Measurements from ENCODE around the gene FNBP1. TPM values are rescaled to one million over a fixed set of nuclear protein-coding genes. Genes with fewer than 3 reads are reported as not detected.

Gene FNBP1
- total and polyA plus RNA-seq, 2 of the 8 experiments (the other 6 are each of a cell fraction or from before 2014, with no cell fraction given) = 7.2 to 40.9 TPM

DNA sequence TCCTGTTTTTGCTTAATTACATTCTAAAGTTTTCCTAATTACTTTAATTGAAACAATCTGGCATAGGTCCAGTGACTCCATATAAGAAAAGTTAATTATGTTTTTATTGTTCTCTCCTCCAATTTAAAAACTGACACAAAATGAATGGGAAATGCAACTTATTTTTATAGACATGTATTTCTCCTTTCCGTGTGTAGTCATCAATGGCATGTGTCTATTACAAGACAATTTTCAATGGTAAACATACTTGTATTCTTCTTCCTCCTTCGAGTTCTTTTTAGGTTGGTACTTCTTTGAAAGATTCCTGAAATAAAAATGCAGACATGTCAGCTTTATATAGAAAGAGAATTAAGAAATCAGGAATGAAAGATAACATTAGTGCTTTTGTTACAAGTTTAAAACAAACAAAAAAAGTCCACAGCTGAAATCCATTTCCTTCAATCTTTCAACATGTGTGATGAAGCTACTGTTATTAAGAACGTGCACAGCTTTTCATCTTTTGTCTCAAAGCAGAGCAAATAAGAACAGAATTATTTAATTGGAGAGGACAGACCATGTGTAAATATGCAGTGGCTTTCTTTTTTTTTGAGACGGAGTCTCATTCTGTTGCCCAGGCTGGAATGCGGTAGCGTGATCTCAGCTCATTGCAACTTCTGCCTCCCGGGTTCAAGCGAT lies 63.8 kb downstream of the FNBP1 start:
- Histone ChIP-seq H3K36me3 (ENCODE audit: control insufficient read depth in 2 of 4, insufficient read depth in 4 of 4, low read length in 3 of 4) (0 out of 8 replicates have a peak, but pooled peaks cover 0 to 2% (median 0%) of the 10 kb centered on the region in 4 experiments), H3K9me3 (ENCODE audit: insufficient read depth in 2 of 2, low read depth in 1 of 2, low read length in 1 of 2) (no peaks in the 10 kb centered on the region), H3K79me1 (ENCODE audit: low read depth, low read length) (no peaks in the 10 kb centered on the region), H3K23ac (ENCODE audit: insufficient read length) (no peak overlapping the region), H2BK12ac (ENCODE audit: low read depth, low read length) (no peak overlapping the region), H4K91ac (replicated peaks; ENCODE audit: insufficient read length, low read length) (no peak overlapping the region), H3K18ac (ENCODE audit: extremely low read depth, low read length) (no peak overlapping the region), H4K5ac (ENCODE audit: insufficient read length, low read depth, low read length) (no peak overlapping the region), H4K20me1 (replicated peaks in 1 of 2; ENCODE audit: control insufficient read depth in 1 of 2, insufficient read depth in 2 of 2, low read length in 2 of 2) (no peaks in the 10 kb centered on the region), H3K4me2 (ENCODE audit: insufficient read depth in 1 of 2, low read depth in 2 of 2, low read length in 2 of 2) (no peak overlapping the region), H3K4me1 (replicated peaks in 1 of 4; ENCODE audit: control insufficient read depth in 3 of 4, insufficient read depth in 4 of 4, low read length in 3 of 4) (no peaks in the 10 kb centered on the region), H3K79me2 (ENCODE audit: control insufficient read depth in 1 of 2, insufficient read depth in 2 of 2, low read length in 2 of 2) (no peaks in the 10 kb centered on the region), H3K27me3 (replicated peaks in 1 of 4; ENCODE audit: control insufficient read depth in 3 of 4, extremely low read depth in 1 of 4, insufficient read depth in 3 of 4, low read length in 3 of 4) (no peaks in the 10 kb centered on the region), H2BK5ac (ENCODE audit: low read depth, low read length) (no peak overlapping the region), H3K56ac (replicated peaks; ENCODE audit: insufficient read length, low read depth, low read length) (no peak overlapping the region), H2BK20ac (ENCODE audit: low read length) (no peak overlapping the region), H3K23me2 (ENCODE audit: low read depth, low read length) (no peaks in the 10 kb centered on the region), H3K27ac (ENCODE audit: low read depth, low read length) (no peak overlapping the region), H2BK120ac (replicated peaks; ENCODE audit: low read depth, low read length) (no peak overlapping the region), H4K8ac (ENCODE audit: extremely low read depth, insufficient read depth, low read length) (no peak overlapping the region), H2AFZ (ENCODE audit: low read length) (no peak overlapping the region), H3K4ac (replicated peaks; ENCODE audit: insufficient read length, low read depth, low read length) (no peak overlapping the region), H2BK15ac (ENCODE audit: low read length) (no peak overlapping the region), H3K9ac (replicated peaks in 1 of 4; ENCODE audit: extremely low read depth in 1 of 4, low read depth in 3 of 4, low read length in 3 of 4) (no peak overlapping the region), H3K14ac (ENCODE audit: insufficient read length) (no peak overlapping the region), H3K4me3 (ENCODE audit: extremely low read depth in 1 of 4, insufficient read depth in 2 of 4, low read depth in 3 of 4, low read length in 4 of 4) (no peak overlapping the region), H2AK5ac (ENCODE audit: low read depth, low read length) (no peak overlapping the region)
- no peak for TF ChIP-seq CHD2 (IDR thresholded peaks at IDR 0.05; ENCODE audit: low read length)
- no peak for TF ChIP-seq POU5F1 (IDR thresholded peaks at IDR 0.05; ENCODE audit: low read depth, low read length)
- TF ChIP-seq, protein P1, sequence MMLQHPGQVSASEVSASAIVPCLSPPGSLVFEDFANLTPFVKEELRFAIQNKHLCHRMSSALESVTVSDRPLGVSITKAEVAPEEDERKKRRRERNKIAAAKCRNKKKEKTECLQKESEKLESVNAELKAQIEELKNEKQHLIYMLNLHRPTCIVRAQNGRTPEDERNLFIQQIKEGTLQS (IDR thresholded peaks at IDR 0.05; ENCODE audit: insufficient read depth, low read depth, low read length) = no peak
- CTCF ChIA-PET (ENCODE audit: partially characterized antibody) = no interaction called here
- POLR2A ChIA-PET (ENCODE audit: partially characterized antibody) = interaction anchor here (0.7 to 1.2 kb wide), 2 partner anchors 94 to 110 kb away, joined by 3 read pairs; no protein-coding TSS in a partner anchor
- 85% methylated on average over 8 of the region's 8 CpGs; no CpG with 5 or more reads in 1 of the 2 experiments for WGBS, 2 experiments (ENCODE audit: extremely low coverage in 1 of 2, insufficient coverage in 1 of 2, insufficient read length in 1 of 2, insufficient replicate concordance in 2 of 2, low coverage in 1 of 2, low lambda C conversion rate in 2 of 2, missing lambda C conversion rate in 1 of 2)
- DNase-seq (ENCODE audit: low read depth in 1 of 2, low spot score in 2 of 2) (no peak), FAIRE-seq (no peak)
